NCI-H446 treated with DMSO at 0.1 percent for 48 hours (cell line): ENCODE measurements around the gene CES3.
A peak's percentile ranks its signal among the peaks of the same experiment; 100 is the strongest.

ENCODE experiments used
- DNase-seq: peaks from one replicate; lab custom pipeline; 2025; lab: John Stamatoyannopoulos, UW

CES3 gene

DNA sequence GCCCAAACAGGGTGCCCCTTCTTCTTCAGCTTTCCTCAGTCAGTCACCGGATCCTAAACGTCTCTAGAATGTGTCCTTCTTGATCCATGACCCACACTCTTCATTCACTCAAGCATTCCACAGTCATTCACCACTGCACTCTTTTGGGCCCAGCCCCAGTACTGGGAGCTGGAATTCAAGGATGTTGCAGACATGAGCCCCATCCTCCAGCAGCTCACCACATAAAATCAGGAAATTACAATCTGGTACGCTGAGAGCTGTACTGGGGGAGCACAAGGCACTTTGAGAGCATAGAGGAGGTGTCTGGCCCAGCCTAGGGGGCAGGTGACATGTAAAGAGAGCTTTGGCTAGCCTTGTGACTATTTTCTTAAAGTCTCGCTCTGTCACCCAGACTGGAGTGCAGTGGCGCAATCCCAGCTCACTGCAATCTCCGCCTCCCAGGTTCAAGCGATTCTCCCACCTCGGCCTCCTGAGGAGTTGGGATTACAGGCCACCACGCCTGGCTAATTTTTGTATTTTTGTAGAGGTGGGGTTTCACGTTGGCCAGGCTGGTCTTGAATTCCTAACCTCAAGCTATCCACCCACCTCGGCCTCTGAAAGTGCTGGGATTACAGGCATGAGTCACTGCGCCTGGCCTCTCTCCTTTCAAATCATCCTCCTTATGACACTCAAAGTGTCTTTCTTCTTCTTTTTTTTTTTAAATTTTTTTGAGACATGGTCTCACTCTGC lies 46.0 kb downstream of the CES3 start:
- no peak for DNase-seq

DNA sequence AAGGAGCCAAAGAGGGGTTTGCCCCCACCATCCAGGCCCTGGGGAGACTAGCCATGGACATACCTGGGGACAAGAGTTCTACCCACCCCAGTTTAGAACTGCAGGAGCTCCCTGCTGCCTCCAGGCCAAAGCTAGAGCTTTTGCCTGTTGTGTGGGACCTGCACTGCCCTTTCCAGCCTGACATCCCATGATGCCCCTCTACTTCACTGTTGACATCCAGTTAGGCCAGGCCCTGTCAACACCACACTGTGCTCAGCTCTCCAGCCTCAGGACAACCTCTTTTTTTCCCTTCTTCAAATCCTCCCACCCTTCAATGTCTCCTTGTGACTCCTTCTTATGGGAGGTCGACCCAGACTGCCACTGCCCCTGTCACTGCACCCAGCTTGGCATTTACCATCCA lies 48.1 kb downstream of the CES3 start:
- DNase-seq = no peak

DNA sequence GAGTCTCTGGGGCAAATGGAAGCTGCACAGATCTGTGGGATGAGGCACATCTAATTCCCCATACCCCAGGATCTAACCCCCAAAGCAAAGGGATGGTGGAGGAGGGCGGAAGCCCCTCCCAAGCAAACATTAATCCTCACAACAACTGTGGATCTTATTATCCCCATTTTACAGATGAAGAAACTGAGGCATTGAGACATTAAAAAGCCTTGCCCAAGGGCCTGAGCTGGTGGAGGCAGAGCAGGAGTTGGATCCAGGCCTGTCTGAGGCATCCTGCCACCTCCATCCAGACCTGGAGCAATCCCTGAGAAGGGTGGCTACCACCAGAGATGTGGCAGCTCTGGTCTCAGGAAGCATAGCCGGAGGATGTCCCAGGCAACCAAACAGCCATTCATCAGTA lies 50.2 kb downstream of the CES3 start:
- no peak for DNase-seq

DNA sequence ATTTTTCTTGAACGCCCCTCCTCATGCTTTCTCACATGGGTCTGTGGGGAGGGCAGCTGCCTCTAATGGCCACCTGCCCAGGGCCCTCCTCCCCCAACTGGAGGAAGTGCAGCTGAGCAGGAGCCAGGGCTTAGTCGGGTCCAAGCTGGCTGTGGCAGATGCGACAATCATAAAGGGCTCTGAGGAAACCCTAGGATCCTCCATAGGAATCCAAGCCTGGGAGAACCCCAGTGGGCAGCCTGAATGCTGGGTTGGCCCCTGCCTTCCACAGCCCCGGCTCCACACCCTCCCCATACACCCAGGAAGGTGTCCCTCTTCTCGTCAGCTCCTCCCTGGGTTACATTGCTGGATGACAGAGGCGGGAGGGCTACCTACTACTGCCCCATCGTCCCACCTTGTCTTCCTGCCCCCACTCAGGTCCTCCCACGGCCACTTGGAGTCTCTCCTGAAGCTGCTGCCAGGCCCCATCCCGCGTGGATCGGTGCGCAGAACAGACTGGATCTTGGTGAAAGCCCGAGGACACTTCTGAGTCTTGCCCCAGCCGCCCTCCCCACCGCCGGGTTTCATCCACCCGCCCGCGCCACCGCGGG lies 52.3 kb downstream of the CES3 start:
- no peak for DNase-seq

- DNase-seq = no peak
Measured at GRCh38 chr16:67013823-67014633, 53.0 kb downstream of the CES3 start.

GRCh38 chr16:67014634-67015312 lies 53.7 kb downstream of the CES3 start:
- DNase-seq = no peak

DNA sequence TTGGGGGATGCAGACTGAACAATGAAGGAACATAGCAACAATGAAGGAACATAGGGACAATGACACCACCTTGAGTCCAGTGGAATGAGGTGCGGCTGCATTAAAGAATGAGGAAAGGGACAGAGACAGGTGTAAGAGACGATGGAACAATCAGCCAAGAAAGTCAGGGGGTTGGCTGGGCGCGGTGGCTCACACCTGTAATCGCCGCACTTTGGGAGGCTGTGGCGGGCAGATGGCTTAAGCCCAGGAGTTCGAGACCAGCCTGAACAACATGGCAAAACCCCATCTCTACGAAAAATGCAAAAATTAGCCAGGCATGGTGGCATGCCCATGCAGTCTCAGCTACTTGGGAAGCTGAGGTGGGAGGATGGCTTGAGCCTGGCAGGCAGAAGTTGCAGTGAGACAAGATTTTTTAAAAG lies 54.3 kb downstream of the CES3 start:
- DNase-seq = no peak

DNA sequence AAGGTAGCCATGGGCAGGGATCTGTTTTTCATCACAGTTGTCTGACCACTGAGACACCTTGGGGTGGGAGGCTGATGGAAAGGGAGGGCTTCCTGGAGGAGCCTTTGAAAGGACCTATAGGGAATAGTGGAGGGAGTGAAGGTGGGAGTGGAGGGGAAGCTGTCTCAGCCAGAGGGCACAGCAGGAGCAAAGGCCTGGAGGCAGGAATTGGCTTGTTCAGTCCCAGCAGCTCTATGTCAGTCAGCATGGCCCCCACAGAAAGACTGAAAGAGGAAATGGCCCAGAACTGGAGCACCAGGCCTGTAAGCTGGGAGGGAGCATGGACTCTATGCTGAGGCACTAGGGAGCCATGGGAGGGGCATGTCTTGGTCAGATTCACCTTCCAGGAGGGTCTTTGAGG lies 55.1 kb downstream of the CES3 start:
- no peak for DNase-seq

DNA sequence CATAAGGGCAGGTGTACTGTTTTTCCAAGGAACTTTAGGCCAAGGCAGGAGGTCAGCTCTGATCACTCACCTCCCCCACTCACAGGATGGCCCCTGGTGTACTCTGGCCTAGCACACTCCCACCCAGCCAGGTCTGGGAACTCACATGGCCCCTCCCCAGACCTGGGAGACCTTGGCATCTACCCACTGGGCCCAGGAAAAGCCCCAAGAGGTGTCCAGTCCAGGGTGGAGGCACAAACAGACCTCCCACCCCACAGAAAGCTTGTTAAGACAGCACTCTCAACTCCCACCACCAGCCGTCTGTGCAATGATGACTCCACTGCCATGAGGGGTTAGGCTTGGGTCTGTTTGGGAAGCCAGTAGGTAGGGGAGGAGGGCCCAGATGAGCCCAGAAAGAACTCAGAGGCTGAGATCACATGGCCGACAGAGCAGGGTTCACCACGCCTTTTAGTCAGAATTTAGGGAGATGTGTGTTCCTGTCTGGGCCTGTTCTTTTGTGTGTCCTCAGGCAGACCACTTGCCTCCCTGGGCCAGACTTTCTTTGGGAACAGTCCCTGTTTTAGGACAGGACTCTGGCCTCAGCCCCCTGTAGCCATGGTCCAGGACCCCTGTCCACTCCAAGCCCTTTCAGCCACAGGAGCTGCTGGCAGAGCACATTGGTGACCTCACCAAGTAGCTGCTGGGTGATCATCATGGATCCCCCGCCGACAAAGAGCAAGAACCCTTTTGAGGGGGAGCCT lies 55.8 kb downstream of the CES3 start:
- no peak for DNase-seq

- no peak for DNase-seq
Measured at GRCh38 chr16:67017421-67017750, 56.3 kb downstream of the CES3 start.

GRCh38 chr16:67017810-67018488 lies 56.9 kb downstream of the CES3 start:
- peak; percentile 36 for DNase-seq

GRCh38 chr16:67019171-67019570 lies 58.1 kb downstream of the CES3 start:
- DNase-seq = no peak

DNA sequence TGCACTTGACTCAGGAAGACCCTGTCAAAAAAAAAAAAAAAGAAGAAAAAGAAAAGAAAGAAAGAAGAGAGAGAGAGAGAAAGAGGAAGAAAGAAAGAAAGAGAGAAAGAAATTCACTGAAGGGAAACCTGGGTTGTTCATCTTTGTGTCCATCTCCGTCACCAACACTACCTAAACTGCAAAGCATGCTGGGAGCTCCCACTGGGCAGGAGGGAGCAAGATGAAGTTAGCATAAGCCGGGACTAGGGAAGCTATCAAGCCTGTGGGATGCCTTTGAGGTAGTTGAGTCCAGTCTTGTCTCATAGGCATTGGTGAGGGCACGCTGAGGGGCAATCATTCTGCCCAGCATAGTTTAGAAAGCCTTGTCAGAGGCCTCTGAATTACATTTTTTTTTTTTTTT lies 60.3 kb downstream of the CES3 start:
- no peak for DNase-seq

- DNase-seq = no peak
Measured at GRCh38 chr16:67022531-67023214, 61.6 kb downstream of the CES3 start.

GRCh38 chr16:67023689-67024088 lies 62.6 kb downstream of the CES3 start:
- DNase-seq = no peak
